ENCODE measurements around the gene DLGAP1. TPM values are rescaled to one million over a fixed set of nuclear protein-coding genes. Genes with fewer than 3 reads are reported as not detected.
A peak's percentile ranks its signal among the peaks of the same experiment; 100 is the strongest.

DLGAP1 gene
- polyA plus RNA-seq, 1 of the 3 experiments (the other 2 are of a cell fraction): not detected

DNA sequence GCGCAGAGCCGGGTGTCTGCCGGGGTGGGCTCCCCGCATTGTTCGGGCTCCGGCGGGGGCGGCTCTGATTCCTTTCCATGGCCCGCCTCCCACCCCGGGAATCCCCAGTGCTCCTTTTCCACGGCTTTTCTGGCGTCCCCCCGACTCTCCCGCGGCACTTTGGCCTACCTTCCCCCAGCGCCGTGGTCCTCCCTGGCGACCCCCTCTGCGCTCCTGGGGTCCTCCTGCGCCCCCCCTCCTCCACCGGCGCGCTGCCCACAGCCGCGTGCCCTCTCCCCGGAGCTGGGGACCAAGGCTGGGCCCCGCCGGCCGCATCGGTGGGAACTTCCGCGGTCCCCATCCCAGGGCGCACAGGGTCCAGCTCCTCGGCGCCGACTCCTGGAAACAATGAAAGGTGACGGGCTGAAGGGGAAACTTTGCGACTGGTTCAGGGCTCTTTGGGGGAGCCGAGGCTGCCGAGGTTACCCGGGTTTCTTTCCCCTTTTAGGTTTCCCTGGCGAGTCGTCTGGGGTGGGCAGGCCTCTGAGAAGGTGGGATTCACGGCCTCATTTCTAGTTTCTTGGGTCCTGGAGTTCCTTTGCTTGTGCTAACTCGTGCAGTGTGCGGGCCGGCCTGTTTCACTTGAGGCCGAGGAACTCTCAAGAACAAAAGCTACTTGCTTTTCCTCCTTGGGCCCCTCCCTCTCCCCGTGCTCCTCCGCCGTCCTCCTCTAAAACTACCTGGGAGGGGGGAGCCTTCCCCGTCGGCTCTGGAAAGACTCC lies 1002.9 kb downstream of the DLGAP1 start:
- H3K36me3 ChIP-seq (replicated peaks in 1 of 2; ENCODE audit: control insufficient read depth in 1 of 2, insufficient read depth in 2 of 2, low read length in 1 of 2): peaks cover 11 to 12% of the 10 kb centered on the region in 2 experiments
- TF ChIP-seq YY1 (IDR thresholded peaks at IDR 0.05; ENCODE audit: low read depth) (no peak), ELF1 (IDR thresholded peaks at IDR 0.05) (no peak), POLR2AphosphoS5 (IDR thresholded peaks at IDR 0.05; ENCODE audit: low read depth, low read length) (peak; percentile 12; the same call in 1 of the 2 replicates), SMC3 (IDR thresholded peaks at IDR 0.05; ENCODE audit: low read depth, low read length) (peak; percentile 18; the same call in 1 of the 2 replicates), RAD21 (IDR thresholded peaks at IDR 0.05; ENCODE audit: low read length) (no peak), MEF2A (IDR thresholded peaks at IDR 0.05; ENCODE audit: borderline replicate concordance, low read depth) (0 out of 2 replicates have a peak, but pooled peaks have one; percentile 4), TEAD4 (IDR thresholded peaks at IDR 0.05; ENCODE audit: borderline replicate concordance, insufficient read depth) (no peak), FOXM1 (IDR thresholded peaks at IDR 0.05; ENCODE audit: low read depth) (no peak), FOSL2 (IDR thresholded peaks at IDR 0.05; ENCODE audit: borderline replicate concordance, low read depth) (no peak), GABPA (IDR thresholded peaks at IDR 0.05; ENCODE audit: low read depth) (no peak), FOXJ3 (CRISPR knock-in tag; IDR thresholded peaks at IDR 0.05) (no peak)
- TF ChIP-seq, protein P1, sequence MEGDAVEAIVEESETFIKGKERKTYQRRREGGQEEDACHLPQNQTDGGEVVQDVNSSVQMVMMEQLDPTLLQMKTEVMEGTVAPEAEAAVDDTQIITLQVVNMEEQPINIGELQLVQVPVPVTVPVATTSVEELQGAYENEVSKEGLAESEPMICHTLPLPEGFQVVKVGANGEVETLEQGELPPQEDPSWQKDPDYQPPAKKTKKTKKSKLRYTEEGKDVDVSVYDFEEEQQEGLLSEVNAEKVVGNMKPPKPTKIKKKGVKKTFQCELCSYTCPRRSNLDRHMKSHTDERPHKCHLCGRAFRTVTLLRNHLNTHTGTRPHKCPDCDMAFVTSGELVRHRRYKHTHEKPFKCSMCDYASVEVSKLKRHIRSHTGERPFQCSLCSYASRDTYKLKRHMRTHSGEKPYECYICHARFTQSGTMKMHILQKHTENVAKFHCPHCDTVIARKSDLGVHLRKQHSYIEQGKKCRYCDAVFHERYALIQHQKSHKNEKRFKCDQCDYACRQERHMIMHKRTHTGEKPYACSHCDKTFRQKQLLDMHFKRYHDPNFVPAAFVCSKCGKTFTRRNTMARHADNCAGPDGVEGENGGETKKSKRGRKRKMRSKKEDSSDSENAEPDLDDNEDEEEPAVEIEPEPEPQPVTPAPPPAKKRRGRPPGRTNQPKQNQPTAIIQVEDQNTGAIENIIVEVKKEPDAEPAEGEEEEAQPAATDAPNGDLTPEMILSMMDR (IDR thresholded peaks at IDR 0.05): 0 out of 2 replicates have a peak, but pooled peaks have one; percentile 9
- TF ChIP-seq, protein P2, sequence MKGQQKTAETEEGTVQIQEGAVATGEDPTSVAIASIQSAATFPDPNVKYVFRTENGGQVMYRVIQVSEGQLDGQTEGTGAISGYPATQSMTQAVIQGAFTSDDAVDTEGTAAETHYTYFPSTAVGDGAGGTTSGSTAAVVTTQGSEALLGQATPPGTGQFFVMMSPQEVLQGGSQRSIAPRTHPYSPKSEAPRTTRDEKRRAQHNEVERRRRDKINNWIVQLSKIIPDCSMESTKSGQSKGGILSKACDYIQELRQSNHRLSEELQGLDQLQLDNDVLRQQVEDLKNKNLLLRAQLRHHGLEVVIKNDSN (IDR thresholded peaks at IDR 0.05; ENCODE audit: borderline replicate concordance, low read depth): no peak
- TF ChIP-seq, protein P3, sequence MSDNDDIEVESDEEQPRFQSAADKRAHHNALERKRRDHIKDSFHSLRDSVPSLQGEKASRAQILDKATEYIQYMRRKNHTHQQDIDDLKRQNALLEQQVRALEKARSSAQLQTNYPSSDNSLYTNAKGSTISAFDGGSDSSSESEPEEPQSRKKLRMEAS (IDR thresholded peaks at IDR 0.05; ENCODE audit: low read depth): no peak
- TF ChIP-seq, protein P4, sequence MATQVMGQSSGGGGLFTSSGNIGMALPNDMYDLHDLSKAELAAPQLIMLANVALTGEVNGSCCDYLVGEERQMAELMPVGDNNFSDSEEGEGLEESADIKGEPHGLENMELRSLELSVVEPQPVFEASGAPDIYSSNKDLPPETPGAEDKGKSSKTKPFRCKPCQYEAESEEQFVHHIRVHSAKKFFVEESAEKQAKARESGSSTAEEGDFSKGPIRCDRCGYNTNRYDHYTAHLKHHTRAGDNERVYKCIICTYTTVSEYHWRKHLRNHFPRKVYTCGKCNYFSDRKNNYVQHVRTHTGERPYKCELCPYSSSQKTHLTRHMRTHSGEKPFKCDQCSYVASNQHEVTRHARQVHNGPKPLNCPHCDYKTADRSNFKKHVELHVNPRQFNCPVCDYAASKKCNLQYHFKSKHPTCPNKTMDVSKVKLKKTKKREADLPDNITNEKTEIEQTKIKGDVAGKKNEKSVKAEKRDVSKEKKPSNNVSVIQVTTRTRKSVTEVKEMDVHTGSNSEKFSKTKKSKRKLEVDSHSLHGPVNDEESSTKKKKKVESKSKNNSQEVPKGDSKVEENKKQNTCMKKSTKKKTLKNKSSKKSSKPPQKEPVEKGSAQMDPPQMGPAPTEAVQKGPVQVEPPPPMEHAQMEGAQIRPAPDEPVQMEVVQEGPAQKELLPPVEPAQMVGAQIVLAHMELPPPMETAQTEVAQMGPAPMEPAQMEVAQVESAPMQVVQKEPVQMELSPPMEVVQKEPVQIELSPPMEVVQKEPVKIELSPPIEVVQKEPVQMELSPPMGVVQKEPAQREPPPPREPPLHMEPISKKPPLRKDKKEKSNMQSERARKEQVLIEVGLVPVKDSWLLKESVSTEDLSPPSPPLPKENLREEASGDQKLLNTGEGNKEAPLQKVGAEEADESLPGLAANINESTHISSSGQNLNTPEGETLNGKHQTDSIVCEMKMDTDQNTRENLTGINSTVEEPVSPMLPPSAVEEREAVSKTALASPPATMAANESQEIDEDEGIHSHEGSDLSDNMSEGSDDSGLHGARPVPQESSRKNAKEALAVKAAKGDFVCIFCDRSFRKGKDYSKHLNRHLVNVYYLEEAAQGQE (IDR thresholded peaks at IDR 0.05; ENCODE audit: low read depth, low read length): 0 out of 2 replicates have a peak, but pooled peaks have one; percentile 24
- no peaks in the 10 kb centered on the region for H3K9me2 ChIP-seq
- WGBS (ENCODE audit: low lambda C conversion rate): 4% methylated on average over 27 of the region's 53 CpGs
- POLR2A ChIA-PET: interaction anchor here (0.6 to 1.3 kb wide), 2 partner anchors 143 to 207 kb away, joined by 4 read pairs; no protein-coding TSS in a partner anchor
- peak overlapping the region; percentile 99 for H3K9ac ChIP-seq
- DNase-seq: peak; percentile 64
- no peak overlapping the region for H2AFZ ChIP-seq (ENCODE audit: low read depth)
- H3K27ac ChIP-seq (ENCODE audit: low read depth in 2 of 2, low read length in 1 of 2): peak overlapping the region; percentile 96 to 99
- H3K4me3 ChIP-seq (ENCODE audit: low read depth in 2 of 2, low read length in 1 of 2): peak overlapping the region; percentile 74 to 93
- CTCF ChIA-PET: interaction anchor here (0.7 to 6.2 kb wide), 10 partner anchors 9 to 214 kb away, joined by 3 to 66 read pairs (median 5); no protein-coding TSS in a partner anchor
- H3K4me1 ChIP-seq (ENCODE audit: control insufficient read depth in 1 of 2, insufficient read depth in 2 of 2, low read depth in 1 of 2, low read length in 1 of 2): peaks cover 31 to 33% of the 10 kb centered on the region in 2 experiments; a peak in 3 of 4 replicates
- H4K20me1 ChIP-seq (ENCODE audit: insufficient read depth): peaks cover 26% of the 10 kb centered on the region
- no peaks in the 10 kb centered on the region for H3K27me3 ChIP-seq (ENCODE audit: insufficient read depth)
- H3F3A ChIP-seq (replicated peaks; ENCODE audit: insufficient read depth): peaks cover 40% of the 10 kb centered on the region
- H3K79me2 ChIP-seq (ENCODE audit: insufficient read depth): peaks cover 81% of the 10 kb centered on the region
- H3K4me2 ChIP-seq: peak overlapping the region; percentile 86
- H3K9me3 ChIP-seq: no peaks in the 10 kb centered on the region
